Measurements from ENCODE around the gene PAK4.

GRCh38 chr19:39133431-39134270 is 8.1 kb downstream of the PAK4 start:
- TF ChIP-seq FOXP1 (CRISPR knock-in tag; IDR thresholded peaks at IDR 0.05; ENCODE audit: borderline replicate concordance) (no peak), ZNF396 (CRISPR knock-in tag; IDR thresholded peaks at IDR 0.05; ENCODE audit: borderline replicate concordance) (no peak), USF2 (CRISPR knock-in tag; IDR thresholded peaks at IDR 0.05) (no peak), CTCF (IDR thresholded peaks at IDR 0.05) (no peak), E2F5 (CRISPR knock-in tag; IDR thresholded peaks at IDR 0.05) (no peak), TEAD1 (CRISPR knock-in tag; IDR thresholded peaks at IDR 0.05) (no peak), ESRRA (CRISPR knock-in tag; IDR thresholded peaks at IDR 0.05; ENCODE audit: borderline replicate concordance) (no peak), HMGXB4 (CRISPR knock-in tag; IDR thresholded peaks at IDR 0.05) (no peak), USF1 (CRISPR knock-in tag; IDR thresholded peaks at IDR 0.05) (no peak), NFYB (CRISPR knock-in tag; conservative IDR thresholded peaks at IDR 0.05; ENCODE audit: low read depth) (no peak), CBFB (CRISPR knock-in tag; IDR thresholded peaks at IDR 0.05; ENCODE audit: low read depth) (no peak), ZBTB43 (CRISPR knock-in tag; IDR thresholded peaks at IDR 0.05) (no peak)
